Measurements from ENCODE around the gene ANK2. TPM values are rescaled to one million over a fixed set of nuclear protein-coding genes. Genes with fewer than 3 reads are reported as not detected.

ANK2 gene
- total RNA-seq, 2 experiments from 2014 or later: 1.5 to 1.9 TPM

DNA sequence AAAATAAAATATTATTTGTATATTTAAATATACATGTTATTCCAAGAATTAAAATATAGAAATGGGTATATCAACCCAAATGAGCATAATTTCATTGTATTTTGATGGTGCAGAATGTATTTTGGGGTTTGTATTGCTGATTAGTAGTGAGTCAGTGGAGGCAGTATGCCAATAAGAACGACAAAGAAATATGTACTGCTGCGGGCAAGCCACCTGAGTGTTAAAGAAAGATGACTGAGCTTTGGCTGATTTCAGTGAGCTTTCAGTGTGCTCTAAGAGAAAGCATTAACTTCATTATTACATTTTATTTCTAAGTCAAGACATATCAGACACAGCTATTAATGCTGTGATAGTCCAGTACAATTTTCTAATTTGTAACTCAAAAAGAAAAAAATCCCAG is 297.8 kb downstream of the ANK2 start:
- H3K4me3 Mint-ChIP-seq: no peak overlapping the region
- DNase-seq: no peak
- H3K4me1 Mint-ChIP-seq: peaks cover 8% of the 10 kb centered on the region
- peaks cover 25% of the 10 kb centered on the region for H3K27me3 Mint-ChIP-seq
- POLR2A ChIA-PET: no interaction called here
- H3K27ac Mint-ChIP-seq: no peak overlapping the region
- H3K9me3 Mint-ChIP-seq: no peaks in the 10 kb centered on the region
- no peaks in the 10 kb centered on the region for H3K36me3 Mint-ChIP-seq (ENCODE audit: low read depth)
- CTCF ChIA-PET: no interaction called here

- H3K4me3 Mint-ChIP-seq: no peak overlapping the region
- no peak for DNase-seq
- ChIA-PET CTCF (no interaction called here), POLR2A (no interaction called here)
- no peaks in the 10 kb centered on the region for H3K9me3 Mint-ChIP-seq
- H3K4me1 Mint-ChIP-seq: peaks cover 15% of the 10 kb centered on the region
- H3K27ac Mint-ChIP-seq: no peak overlapping the region
- H3K27me3 Mint-ChIP-seq: peaks cover 45% of the 10 kb centered on the region
- H3K36me3 Mint-ChIP-seq (ENCODE audit: low read depth): peaks cover 8% of the 10 kb centered on the region
Measured at GRCh38 chr4:113349430-113349829, 300.0 kb downstream of the ANK2 start.

- CTCF ChIA-PET: no interaction called here
- H3K27ac Mint-ChIP-seq: no peak overlapping the region
Measured at GRCh38 chr4:113350576-113350975, 301.1 kb downstream of the ANK2 start.

DNA sequence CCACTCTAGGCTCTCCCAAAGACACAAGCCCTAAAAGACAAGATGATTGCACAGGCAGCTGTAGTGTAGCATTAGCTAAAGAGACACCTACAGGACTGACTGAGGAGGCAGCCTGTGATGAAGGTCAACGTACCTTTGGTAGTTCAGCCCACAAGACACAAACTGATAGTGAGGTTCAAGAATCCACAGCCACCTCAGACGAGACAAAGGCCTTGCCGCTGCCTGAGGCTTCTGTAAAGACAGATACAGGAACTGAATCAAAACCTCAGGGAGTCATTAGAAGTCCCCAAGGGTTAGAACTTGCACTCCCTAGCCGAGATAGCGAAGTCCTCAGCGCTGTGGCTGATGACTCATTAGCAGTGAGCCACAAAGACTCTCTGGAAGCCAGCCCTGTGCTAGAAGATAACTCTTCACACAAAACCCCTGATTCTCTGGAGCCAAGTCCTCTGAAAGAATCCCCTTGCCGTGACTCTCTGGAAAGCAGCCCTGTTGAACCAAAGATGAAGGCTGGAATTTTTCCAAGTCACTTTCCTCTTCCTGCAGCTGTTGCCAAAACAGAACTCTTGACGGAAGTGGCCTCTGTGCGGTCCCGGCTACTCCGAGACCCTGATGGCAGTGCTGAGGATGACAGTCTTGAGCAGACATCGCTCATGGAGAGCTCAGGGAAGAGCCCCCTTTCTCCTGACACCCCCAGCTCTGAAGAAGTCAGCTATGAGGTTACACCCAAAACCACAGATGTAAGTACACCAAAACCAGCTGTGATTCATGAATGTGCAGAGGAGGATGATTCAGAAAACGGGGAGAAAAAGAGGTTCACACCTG is 306.3 kb downstream of the ANK2 start:
- Mint-ChIP-seq H3K4me1 (peaks cover 32% of the 10 kb centered on the region), H3K9me3 (peaks cover 19% of the 10 kb centered on the region), H3K4me3 (no peak overlapping the region), H3K27ac (peak overlapping the region; percentile 73), H3K27me3 (peaks cover 71% of the 10 kb centered on the region), H3K36me3 (ENCODE audit: low read depth) (peaks cover 24% of the 10 kb centered on the region)
- ChIA-PET CTCF (no interaction called here), POLR2A (interaction anchor here (0.9 to 1.6 kb wide), 4 partner anchors 14 to 543 kb away, joined by 3 to 5 read pairs (median 4); no protein-coding TSS in a partner anchor)
- DNase-seq: peak; percentile 81

More at GRCh38 chr4:113350576-113350975, 301.1 kb downstream of the ANK2 start:
- Mint-ChIP-seq H3K4me3 (no peak overlapping the region), H3K9me3 (no peaks in the 10 kb centered on the region), H3K36me3 (ENCODE audit: low read depth) (peaks cover 8% of the 10 kb centered on the region), H3K27me3 (peaks cover 48% of the 10 kb centered on the region), H3K4me1 (peaks cover 26% of the 10 kb centered on the region)
- no peak for DNase-seq
- POLR2A ChIA-PET: no interaction called here

DNA sequence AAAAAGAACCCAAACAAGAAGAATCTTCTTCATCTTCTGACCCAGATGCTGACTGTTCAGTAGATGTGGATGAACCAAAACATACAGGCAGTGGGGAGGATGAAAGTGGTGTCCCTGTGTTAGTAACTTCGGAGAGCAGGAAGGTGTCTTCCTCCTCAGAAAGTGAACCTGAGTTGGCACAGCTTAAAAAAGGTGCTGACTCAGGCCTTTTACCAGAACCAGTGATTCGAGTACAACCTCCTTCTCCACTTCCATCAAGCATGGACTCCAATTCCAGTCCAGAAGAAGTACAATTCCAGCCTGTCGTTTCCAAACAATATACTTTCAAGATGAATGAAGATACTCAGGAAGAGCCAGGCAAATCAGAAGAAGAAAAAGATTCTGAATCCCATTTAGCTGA is 307.0 kb downstream of the ANK2 start:
- Mint-ChIP-seq H3K9me3 (peaks cover 19% of the 10 kb centered on the region), H3K27ac (peak overlapping the region; percentile 73), H3K27me3 (peaks cover 72% of the 10 kb centered on the region), H3K4me3 (no peak overlapping the region), H3K4me1 (peaks cover 32% of the 10 kb centered on the region), H3K36me3 (ENCODE audit: low read depth) (peaks cover 24% of the 10 kb centered on the region)
- CTCF ChIA-PET: no interaction called here
- no peak for DNase-seq
- POLR2A ChIA-PET: interaction anchor here (1.0 to 1.6 kb wide), 2 partner anchors 191 to 327 kb away, joined by 3 to 5 read pairs; no protein-coding TSS in a partner anchor

- no peak for DNase-seq
- CTCF ChIA-PET: no interaction called here
- peaks cover 20% of the 10 kb centered on the region for H3K36me3 Mint-ChIP-seq (ENCODE audit: low read depth)
- no peak overlapping the region for H3K4me3 Mint-ChIP-seq
- no peak overlapping the region for H3K27ac Mint-ChIP-seq
- peaks cover 19% of the 10 kb centered on the region for H3K9me3 Mint-ChIP-seq
- H3K27me3 Mint-ChIP-seq: peaks cover 53% of the 10 kb centered on the region
- peaks cover 25% of the 10 kb centered on the region for H3K4me1 Mint-ChIP-seq
- POLR2A ChIA-PET: no interaction called here
Measured at GRCh38 chr4:113358784-113359183, 309.3 kb downstream of the ANK2 start.

GRCh38 chr4:113365377-113365776 is 315.9 kb downstream of the ANK2 start:
- ChIA-PET POLR2A (no interaction called here), CTCF (no interaction called here)
- Mint-ChIP-seq H3K27ac (no peak overlapping the region), H3K9me3 (no peaks in the 10 kb centered on the region), H3K36me3 (ENCODE audit: low read depth) (no peaks in the 10 kb centered on the region), H3K4me3 (no peak overlapping the region), H3K27me3 (peaks cover 9% of the 10 kb centered on the region), H3K4me1 (no peaks in the 10 kb centered on the region)
- no peak for DNase-seq

DNA sequence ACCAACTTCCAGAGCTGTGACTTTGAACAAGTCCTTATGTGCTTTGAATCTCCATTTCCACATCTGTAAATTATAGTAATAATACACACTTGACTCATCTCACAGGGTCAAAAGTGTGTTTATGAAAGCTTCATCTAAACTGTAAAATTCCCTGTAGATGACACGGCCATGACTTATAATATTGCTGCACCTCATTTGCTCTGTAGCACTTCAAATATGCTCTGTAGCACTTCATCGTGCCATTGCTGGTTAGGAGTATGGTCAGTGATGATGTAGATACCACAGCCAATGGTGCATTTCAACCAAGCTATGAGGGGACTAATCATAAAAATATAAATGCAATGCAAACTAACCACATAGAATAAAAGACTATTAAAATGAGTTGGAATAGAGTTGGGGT is 318.6 kb downstream of the ANK2 start:
- Mint-ChIP-seq H3K9me3 (no peaks in the 10 kb centered on the region), H3K27me3 (peaks cover 7% of the 10 kb centered on the region), H3K4me1 (no peaks in the 10 kb centered on the region), H3K36me3 (ENCODE audit: low read depth) (no peaks in the 10 kb centered on the region), H3K4me3 (no peak overlapping the region), H3K27ac (no peak overlapping the region)
- ChIA-PET POLR2A (no interaction called here), CTCF (no interaction called here)
- no peak for DNase-seq

DNA sequence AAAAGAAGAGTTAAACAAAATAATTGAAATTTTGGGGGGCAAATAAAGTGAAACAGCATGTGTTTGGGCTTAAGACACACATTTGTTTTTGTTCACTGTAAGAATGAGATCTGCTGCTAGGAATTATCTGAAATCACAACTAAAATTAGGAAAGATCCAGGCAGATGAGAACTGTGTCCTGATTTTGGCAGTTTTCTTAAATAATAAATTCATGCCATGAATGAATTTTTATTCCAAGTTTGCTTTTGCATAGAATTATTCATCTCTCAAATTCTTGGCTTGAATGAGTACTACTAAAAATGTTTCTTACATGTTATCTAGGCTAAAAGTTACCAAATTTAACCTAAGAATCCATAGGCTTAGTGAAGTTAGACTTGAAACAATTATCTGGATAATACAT is 321.7 kb downstream of the ANK2 start:
- H3K27me3 Mint-ChIP-seq: peaks cover 10% of the 10 kb centered on the region
- no peaks in the 10 kb centered on the region for H3K4me1 Mint-ChIP-seq
- no peak for DNase-seq

DNA sequence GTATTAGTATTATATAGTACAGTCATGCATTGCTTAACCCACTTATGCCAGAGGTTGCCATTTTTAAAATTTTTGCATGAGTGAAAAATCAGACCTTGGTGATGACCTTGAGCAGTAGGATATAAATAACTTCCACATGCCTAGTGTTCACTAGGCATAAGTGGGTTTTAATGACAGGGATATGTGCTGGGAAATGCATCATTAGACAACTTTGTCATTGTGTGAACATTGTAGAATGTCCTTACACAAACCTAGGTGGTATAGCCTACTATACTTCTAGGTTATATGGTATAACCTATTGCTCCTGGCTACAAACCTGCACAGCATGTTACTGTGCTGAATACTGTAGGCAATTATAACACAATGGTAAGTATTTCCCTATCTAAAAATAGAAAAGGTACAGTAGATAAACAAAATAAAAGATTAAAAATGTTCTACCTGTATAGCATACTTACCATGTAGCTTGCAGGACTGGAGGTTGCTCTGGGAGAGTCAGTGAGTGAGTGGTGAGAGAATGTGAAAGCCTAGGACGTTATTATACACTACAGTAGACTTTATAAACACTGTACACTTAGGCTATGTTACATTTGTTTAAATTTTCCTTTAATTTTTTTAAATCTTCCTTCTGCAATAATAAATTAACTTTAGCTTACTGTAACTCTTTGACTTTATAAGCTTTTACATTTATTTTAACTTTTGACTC is 326.7 kb downstream of the ANK2 start:
- Mint-ChIP-seq H3K27me3 (peaks cover 4% of the 10 kb centered on the region), H3K9me3 (no peaks in the 10 kb centered on the region), H3K4me3 (no peak overlapping the region), H3K36me3 (ENCODE audit: low read depth) (no peaks in the 10 kb centered on the region), H3K27ac (no peak overlapping the region), H3K4me1 (no peaks in the 10 kb centered on the region)
- ChIA-PET CTCF (interaction anchor here (0.6 to 1.0 kb wide), 3 partner anchors 16 to 691 kb away, joined by 3 to 4 read pairs (median 3); no protein-coding TSS in a partner anchor), POLR2A (no interaction called here)
- DNase-seq: no peak

More for the DNA sequence above, 321.7 kb downstream of the ANK2 start:
- Mint-ChIP-seq H3K36me3 (ENCODE audit: low read depth) (no peaks in the 10 kb centered on the region), H3K4me3 (no peak overlapping the region), H3K27ac (no peak overlapping the region), H3K9me3 (no peaks in the 10 kb centered on the region)
- ChIA-PET POLR2A (no interaction called here), CTCF (no interaction called here)

GRCh38 chr4:113378836-113379235 is 329.4 kb downstream of the ANK2 start:
- no peak for DNase-seq
- Mint-ChIP-seq H3K4me1 (no peaks in the 10 kb centered on the region), H3K27ac (no peak overlapping the region), H3K27me3 (peaks cover 2% of the 10 kb centered on the region), H3K4me3 (no peak overlapping the region), H3K36me3 (ENCODE audit: low read depth) (no peaks in the 10 kb centered on the region), H3K9me3 (no peaks in the 10 kb centered on the region)
- ChIA-PET POLR2A (no interaction called here), CTCF (interaction anchor here (0.6 kb wide), 1 partner anchor 79 kb away, joined by 3 read pairs; no protein-coding TSS in a partner anchor)

DNA sequence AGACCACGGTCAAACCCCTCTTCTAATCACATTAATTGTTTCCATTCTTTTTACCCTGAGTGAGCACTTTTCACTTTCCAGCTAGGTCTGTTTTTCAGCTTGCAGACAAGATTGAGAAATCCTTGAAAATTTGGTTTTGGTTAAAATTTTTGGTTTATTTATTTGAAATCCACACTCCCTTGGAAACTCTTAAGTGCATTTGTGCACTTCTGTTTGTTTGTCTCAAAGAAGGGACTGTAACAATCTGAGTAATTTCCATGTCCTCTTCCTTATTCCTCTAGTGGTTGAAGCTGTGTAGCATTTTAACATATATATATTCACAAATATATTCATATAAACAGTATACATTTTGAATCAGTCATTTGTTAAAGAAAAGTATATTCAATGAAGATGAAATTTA is 333.3 kb downstream of the ANK2 start:
- H3K27me3 Mint-ChIP-seq: peaks cover 2% of the 10 kb centered on the region
- ChIA-PET POLR2A (no interaction called here), CTCF (no interaction called here)
- H3K9me3 Mint-ChIP-seq: no peaks in the 10 kb centered on the region
- no peaks in the 10 kb centered on the region for H3K4me1 Mint-ChIP-seq
- no peaks in the 10 kb centered on the region for H3K36me3 Mint-ChIP-seq (ENCODE audit: low read depth)
- no peak overlapping the region for H3K4me3 Mint-ChIP-seq
- H3K27ac Mint-ChIP-seq: no peak overlapping the region
- DNase-seq: no peak

DNA sequence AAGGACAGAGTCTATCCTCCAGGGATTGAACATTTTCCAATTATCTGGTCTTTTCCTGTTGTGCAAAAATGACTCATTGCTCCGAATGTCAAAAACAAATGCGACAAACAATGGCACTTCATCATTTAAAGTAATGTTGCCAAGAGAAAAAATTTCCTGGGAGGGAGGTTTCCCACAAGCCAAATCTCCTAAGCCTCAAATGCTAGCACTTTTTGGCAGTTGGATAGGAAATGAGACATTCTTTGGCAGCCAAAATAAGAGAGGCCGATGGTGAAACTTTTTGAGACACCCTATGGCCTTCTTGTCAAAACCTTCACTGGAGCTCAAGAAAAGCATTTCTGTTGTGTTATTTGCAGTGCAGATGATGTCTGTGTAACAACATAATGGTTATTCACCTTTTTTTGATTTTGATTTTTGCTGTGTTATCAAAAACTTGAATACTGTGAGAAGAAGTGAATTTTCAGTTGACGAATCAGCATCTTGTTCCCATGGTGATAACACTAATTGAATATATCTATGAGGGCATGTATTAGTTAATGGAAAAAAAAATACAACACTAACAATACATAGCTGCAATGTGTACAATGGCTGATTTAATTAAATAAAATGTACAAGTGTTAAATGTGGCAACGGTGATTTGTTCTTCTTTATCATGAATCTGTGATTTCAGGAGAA is 333.8 kb downstream of the ANK2 start:
- H3K4me3 Mint-ChIP-seq: no peak overlapping the region
- CTCF ChIA-PET: no interaction called here
- no peak for DNase-seq
- POLR2A ChIA-PET: no interaction called here
- peaks cover 3% of the 10 kb centered on the region for H3K27me3 Mint-ChIP-seq
- no peaks in the 10 kb centered on the region for H3K4me1 Mint-ChIP-seq
- no peaks in the 10 kb centered on the region for H3K36me3 Mint-ChIP-seq (ENCODE audit: low read depth)
- no peaks in the 10 kb centered on the region for H3K9me3 Mint-ChIP-seq
- no peak overlapping the region for H3K27ac Mint-ChIP-seq
